Chondrocyte (in vitro differentiated cells): ENCODE data around the gene GALNT4. TPM values are rescaled to one million over a fixed set of nuclear protein-coding genes. Genes with fewer than 3 reads are reported as not detected.

Source experiments
- DNase-seq: peaks from one replicate; pipeline ENCODE4 v3.0.0; 2021; ENCODE audit warnings: mixed read lengths, low spot score
- H3K27ac Mint-ChIP-seq: one replicate; pipeline ENCODE4 v1.8.0; 2021; ENCODE audit warnings: mild to moderate bottlenecking, moderate library complexity, mixed read lengths; ENCODE audit not compliant: unreplicated experiment
- H3K27me3 Mint-ChIP-seq: 2 replicates; pipeline ENCODE4 v1.8.0; 2021; ENCODE audit warnings: low read depth, mixed read lengths
- H3K36me3 Mint-ChIP-seq: 2 replicates; pipeline ENCODE4 v1.8.0; 2021; ENCODE audit warnings: low read depth, mixed read lengths
- H3K4me1 Mint-ChIP-seq: 2 replicates; pipeline ENCODE4 v1.8.0; 2021; ENCODE audit warnings: low read depth, mild to moderate bottlenecking, mixed read lengths
- H3K4me3 Mint-ChIP-seq: one replicate; pipeline ENCODE4 v1.8.0; 2021; ENCODE audit warnings: mild to moderate bottlenecking, moderate library complexity, mixed read lengths; ENCODE audit not compliant: unreplicated experiment
- H3K9me3 Mint-ChIP-seq: 2 replicates; pipeline ENCODE4 v1.8.0; 2021; ENCODE audit warnings: low read depth, mixed read lengths
- total RNA-seq: library from RNA; stranded (reverse); gene quantifications from 3 replicates; pipeline ENCODE4 v1.2.1, GENCODE V29; 2021
- TF ChIP-seq, protein P1 (sequence below): fragments of 200-600 bp; sonication (generic); IDR thresholded peaks from 2 replicates; pipeline ENCODE4 v1.5.0; 2021; ENCODE audit warnings: antibody characterized with exemption, mild to moderate bottlenecking, moderate library complexity

The GALNT4 gene
- total RNA-seq, 1 donor from 2014 or later, result 4.9 TPM

DNA sequence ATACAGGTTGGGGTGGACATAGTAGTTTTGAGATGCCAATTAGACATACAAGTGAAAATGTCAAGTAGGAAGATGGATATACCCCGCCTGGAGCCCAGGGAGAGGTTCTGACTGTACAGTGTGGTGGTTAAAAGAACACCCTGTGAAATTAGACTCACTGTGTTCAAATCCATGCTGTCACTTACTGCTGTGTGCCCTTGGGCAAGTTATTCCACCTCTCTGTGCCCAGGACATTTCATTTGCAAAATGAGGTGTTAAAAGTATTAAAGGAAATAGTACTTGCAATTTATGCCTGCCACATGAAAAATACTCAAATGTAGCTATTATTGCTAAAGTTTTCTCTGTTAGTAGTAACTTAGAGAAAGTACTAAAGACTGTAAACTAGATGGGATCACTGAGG lies 18.5 kb downstream of the GALNT4 start:
- TF ChIP-seq, protein P1, sequence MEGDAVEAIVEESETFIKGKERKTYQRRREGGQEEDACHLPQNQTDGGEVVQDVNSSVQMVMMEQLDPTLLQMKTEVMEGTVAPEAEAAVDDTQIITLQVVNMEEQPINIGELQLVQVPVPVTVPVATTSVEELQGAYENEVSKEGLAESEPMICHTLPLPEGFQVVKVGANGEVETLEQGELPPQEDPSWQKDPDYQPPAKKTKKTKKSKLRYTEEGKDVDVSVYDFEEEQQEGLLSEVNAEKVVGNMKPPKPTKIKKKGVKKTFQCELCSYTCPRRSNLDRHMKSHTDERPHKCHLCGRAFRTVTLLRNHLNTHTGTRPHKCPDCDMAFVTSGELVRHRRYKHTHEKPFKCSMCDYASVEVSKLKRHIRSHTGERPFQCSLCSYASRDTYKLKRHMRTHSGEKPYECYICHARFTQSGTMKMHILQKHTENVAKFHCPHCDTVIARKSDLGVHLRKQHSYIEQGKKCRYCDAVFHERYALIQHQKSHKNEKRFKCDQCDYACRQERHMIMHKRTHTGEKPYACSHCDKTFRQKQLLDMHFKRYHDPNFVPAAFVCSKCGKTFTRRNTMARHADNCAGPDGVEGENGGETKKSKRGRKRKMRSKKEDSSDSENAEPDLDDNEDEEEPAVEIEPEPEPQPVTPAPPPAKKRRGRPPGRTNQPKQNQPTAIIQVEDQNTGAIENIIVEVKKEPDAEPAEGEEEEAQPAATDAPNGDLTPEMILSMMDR, result no peak
- DNase-seq, result no peak
- H3K36me3 Mint-ChIP-seq, result no peaks in the 10 kb centered on the region
- H3K27me3 Mint-ChIP-seq, result no peaks in the 10 kb centered on the region
- H3K27ac Mint-ChIP-seq, result no peak overlapping the region
- H3K4me3 Mint-ChIP-seq, result no peak overlapping the region
- H3K4me1 Mint-ChIP-seq, result peaks cover 14% of the 10 kb centered on the region
- H3K9me3 Mint-ChIP-seq, result no peaks in the 10 kb centered on the region

DNA sequence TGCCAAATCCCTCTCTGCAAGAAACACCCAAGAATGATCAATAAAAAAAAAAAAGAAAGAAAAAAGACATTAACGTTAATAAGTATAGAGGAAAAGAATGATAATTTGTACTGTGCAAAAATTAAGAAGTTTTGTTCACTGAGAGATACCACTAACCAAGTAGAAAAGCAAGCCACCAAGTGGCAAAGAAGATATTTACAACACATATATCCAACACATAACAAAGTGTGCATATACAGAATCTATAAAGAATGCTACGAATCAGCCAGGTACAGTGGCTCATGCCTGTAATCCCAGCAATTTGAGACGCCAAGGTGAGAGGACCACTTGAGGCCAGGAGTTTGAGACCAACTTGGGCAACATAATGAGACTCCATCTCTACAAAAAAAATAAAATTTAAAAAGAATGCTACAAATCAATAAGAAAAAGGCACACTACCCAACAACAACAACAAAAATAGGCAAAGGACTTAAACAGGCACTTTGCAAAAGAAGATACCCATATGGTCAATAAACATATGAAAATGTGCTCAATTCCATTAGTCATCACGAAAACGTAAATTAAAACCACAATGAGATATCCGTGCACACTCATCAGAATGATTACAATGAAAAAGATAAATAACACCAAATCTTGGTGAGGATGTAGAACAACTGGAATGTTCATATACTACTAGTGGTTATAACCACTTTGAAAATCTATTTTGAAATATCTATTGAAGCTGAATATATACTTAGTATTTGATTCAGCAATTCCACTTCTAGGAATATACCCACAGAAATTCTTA lies 19.8 kb downstream of the GALNT4 start:
- TF ChIP-seq, protein P1, result peak; percentile 44
- Mint-ChIP-seq H3K36me3 (no peaks in the 10 kb centered on the region), H3K27ac (no peak overlapping the region), H3K27me3 (no peaks in the 10 kb centered on the region), H3K4me3 (no peak overlapping the region), H3K9me3 (no peaks in the 10 kb centered on the region), H3K4me1 (peaks cover 14% of the 10 kb centered on the region)
- DNase-seq, result no peak

DNA sequence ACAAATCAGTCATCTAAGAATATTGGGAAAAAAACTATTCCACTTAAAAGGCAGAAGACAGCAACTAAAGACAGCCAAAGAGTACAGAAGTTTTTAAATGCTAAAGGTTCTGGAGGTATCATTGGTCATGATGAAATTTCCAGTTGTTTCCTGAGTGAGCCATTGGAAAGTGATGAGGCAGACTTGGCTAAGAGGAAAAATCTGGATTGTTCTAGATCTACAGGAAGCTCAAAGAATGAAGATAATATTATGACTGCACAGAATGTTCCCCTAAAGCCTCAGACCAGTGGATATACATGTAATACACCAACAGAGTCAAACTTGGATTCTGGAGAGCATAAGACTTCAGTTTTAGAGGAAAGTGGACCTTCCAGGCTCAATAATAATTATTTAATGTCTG lies 22.8 kb downstream of the GALNT4 start:
- Mint-ChIP-seq H3K9me3 (no peaks in the 10 kb centered on the region), H3K27ac (no peak overlapping the region), H3K27me3 (no peaks in the 10 kb centered on the region), H3K4me1 (peaks cover 17% of the 10 kb centered on the region), H3K4me3 (no peak overlapping the region), H3K36me3 (peaks cover 3% of the 10 kb centered on the region)
- TF ChIP-seq, protein P1, result no peak
- DNase-seq, result no peak

DNA sequence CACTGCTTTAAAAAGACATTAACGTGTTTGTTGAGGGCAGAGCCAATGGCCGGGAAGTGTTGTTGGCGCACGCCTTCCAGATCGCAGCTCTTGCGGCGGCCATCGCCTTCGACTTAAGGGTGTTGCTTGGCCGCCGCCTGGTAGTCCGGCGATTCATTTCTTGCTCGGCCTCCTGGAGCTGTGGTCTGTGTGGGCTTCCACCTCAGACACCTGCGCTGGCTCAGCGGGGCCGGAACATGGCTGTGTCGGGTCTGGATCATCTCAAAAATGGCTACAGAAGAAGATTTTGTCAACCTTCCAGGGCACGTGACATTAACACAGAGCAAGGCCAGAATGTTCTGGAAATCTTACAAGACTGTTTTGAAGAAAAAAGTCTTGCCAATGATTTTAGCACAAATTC lies 24.7 kb downstream of the GALNT4 start:
- Mint-ChIP-seq H3K36me3 (peaks cover 3% of the 10 kb centered on the region), H3K4me1 (peaks cover 15% of the 10 kb centered on the region), H3K27me3 (no peaks in the 10 kb centered on the region), H3K4me3 (no peak overlapping the region), H3K9me3 (no peaks in the 10 kb centered on the region), H3K27ac (no peak overlapping the region)
- TF ChIP-seq, protein P1, result no peak
- DNase-seq, result no peak

DNA sequence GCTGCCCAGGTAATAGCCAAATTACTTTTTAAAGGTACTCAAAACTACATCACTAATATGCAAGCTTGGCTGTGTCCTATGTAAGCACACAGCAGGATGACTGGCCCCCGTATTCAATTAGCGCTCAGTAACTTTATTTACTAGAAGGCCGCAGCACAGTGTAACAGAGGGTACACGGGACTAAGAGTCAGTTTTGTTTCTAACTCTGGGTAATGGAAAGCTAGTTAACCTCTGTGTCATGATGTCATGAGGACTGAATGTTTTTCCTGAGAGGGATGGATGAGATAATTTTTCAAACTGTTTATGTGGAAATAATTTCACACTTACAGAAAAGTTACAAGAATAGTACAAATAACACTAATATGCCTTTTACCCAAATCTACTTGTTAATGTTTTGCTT lies 27.1 kb downstream of the GALNT4 start:
- DNase-seq, result no peak
- Mint-ChIP-seq H3K4me3 (no peak overlapping the region), H3K27me3 (no peaks in the 10 kb centered on the region), H3K9me3 (no peaks in the 10 kb centered on the region), H3K36me3 (peaks cover 6% of the 10 kb centered on the region), H3K27ac (no peak overlapping the region), H3K4me1 (peaks cover 15% of the 10 kb centered on the region)
- TF ChIP-seq, protein P1, result no peak
